HG02938 (cell line): Measurements from ENCODE around the gene TENM4.

Experiments
- ATAC-seq: cut with Tn5 transposase; IDR thresholded peaks from one replicate; pipeline ENCODE4 v1.9.1; 2021; ENCODE audit warnings: mild to moderate bottlenecking, moderate library complexity; ENCODE audit not compliant: unreplicated experiment

Gene TENM4

GRCh38 chr11:79069504-79069903 is 371.3 kb downstream of the TENM4 start:
- ATAC-seq = no peak

- ATAC-seq = no peak
Observed at GRCh38 chr11:79068356-79068755, 372.5 kb downstream of the TENM4 start.

DNA sequence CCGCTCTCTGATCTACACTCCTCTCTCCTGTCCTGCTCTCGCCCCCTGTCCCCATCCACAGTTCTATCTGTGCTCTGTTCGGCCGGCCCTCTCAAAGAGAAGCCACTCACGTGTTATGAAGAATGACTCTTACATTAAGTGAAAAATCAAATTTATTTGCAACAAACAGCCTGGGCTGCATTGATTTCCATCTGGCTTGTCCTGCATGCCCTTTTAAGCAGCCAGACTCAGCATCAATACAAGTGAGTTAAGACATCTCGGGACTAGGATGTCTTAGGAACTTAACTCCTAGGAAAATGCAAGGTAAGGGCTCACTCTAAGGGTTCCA is 373.5 kb downstream of the TENM4 start:
- ATAC-seq = no peak

- ATAC-seq = no peak
Observed at GRCh38 chr11:79066456-79067351, 374.1 kb downstream of the TENM4 start.

GRCh38 chr11:79062814-79063762 is 377.7 kb downstream of the TENM4 start:
- no peak for ATAC-seq

DNA sequence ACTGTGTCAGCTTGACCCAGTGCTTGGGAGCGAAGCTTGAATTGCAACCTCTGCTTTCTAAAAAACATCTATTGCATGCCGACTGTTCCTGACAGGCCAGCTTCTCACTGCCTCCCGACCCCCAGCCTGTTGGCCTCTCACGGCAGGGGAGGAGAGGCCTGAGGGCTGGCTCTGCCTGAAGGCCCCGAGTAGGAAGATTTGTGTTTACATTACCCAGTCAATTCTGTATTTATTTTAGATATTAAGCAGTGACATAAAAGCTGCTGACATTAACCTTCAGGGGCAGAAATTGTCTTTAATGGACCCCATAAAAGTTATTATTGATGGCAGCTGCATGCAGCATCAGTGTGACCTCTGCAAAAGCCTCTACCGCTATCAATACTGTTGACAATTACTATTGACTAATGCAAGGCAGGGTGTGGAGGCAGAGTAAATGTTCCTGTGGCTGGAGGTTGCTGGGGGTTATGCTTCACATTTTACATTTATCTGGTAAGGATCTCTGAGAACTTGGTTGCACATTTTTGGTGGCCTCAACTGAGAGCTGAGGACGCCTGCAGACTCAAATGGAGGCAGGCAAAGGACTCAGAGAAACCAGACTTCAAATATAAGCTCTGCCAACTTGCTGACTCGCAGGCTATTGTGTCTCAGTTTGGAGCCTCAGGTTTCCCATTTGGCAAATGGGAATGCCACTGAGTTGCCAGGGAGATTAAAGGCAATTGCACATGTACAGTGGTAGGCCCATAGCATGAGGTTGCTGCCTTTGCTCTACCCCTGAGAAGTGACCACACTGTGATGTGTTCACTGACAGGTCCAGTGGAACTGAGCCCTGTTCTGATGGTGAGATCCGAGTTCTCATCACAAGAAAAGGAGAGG is 380.5 kb downstream of the TENM4 start:
- ATAC-seq = no peak

GRCh38 chr11:79059141-79059540 is 381.7 kb downstream of the TENM4 start:
- no peak for ATAC-seq

GRCh38 chr11:79055856-79056631 is 384.8 kb downstream of the TENM4 start:
- ATAC-seq = no peak

DNA sequence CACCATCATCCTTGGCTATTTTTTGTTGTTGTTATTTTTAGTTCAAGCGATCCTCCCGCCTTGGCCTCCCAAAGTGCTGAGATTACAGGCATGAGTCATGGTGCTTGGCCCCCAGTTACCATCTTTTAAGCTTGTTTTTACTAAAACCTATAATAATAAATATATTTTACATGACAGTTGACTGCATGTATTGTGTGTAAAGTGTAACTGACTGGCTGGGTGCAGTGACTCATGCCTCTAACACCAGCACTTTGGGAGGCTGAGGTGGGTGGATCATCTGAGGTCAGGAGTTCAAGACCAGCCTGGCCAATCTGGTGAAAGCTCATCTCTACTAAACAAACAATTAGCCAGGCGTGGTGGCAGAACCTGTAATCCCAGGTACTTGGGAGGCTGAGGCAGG is 386.2 kb downstream of the TENM4 start:
- ATAC-seq = no peak

- ATAC-seq = no peak
Observed at GRCh38 chr11:79052544-79052943, 388.3 kb downstream of the TENM4 start.

- ATAC-seq = no peak
Observed at GRCh38 chr11:79050786-79051185, 390.0 kb downstream of the TENM4 start.

DNA sequence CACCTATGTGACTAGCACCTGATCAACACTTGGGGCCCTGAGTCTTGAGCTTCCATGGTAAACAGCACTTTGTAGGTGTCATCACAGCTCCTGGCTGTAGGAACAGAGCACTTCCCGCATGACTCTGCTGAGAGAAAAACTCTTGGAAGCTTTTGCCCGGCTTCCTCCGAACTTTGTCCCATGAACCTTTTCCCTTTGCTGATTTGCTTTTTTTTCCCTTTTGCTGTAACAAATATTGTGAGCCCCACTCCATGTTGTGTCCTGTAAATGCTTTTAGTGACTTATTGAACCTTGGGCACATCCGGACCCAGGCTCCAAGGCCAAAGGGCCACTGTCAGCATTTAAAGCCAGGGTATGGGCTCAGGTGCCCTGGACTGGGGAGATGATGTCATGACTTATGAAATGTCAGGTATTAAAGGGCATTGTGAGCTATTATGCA is 391.1 kb downstream of the TENM4 start:
- ATAC-seq = no peak

- ATAC-seq = no peak
Observed at GRCh38 chr11:79047980-79048379, 392.9 kb downstream of the TENM4 start.

- no peak for ATAC-seq
Observed at GRCh38 chr11:79047321-79047720, 393.5 kb downstream of the TENM4 start.

GRCh38 chr11:79046366-79046765 is 394.5 kb downstream of the TENM4 start:
- no peak for ATAC-seq

DNA sequence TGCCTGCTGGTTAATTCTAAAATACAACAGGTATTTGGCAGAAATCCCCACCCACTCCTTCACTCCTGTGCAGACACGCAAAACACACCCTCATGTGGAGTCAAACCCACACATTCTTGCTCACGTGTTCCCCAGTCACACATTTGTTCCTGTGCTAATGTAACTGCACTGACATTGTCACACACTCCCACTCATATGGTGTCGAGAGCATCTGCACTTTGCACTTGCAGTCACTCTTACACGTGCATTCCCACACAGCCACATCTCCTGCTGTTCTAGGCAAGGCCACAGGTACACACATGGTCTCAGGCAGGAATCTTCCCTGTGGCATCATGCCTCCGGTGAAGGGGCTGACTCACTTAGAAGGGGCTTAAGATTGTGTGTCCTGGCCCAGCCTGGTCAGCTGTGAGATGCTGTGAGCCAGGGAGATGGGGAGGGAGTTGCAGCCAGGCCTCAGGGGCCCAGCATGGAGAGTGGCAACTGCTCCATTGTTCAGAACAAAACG is 395.0 kb downstream of the TENM4 start:
- ATAC-seq = no peak

GRCh38 chr11:79045018-79045799 is 395.6 kb downstream of the TENM4 start:
- no peak for ATAC-seq

DNA sequence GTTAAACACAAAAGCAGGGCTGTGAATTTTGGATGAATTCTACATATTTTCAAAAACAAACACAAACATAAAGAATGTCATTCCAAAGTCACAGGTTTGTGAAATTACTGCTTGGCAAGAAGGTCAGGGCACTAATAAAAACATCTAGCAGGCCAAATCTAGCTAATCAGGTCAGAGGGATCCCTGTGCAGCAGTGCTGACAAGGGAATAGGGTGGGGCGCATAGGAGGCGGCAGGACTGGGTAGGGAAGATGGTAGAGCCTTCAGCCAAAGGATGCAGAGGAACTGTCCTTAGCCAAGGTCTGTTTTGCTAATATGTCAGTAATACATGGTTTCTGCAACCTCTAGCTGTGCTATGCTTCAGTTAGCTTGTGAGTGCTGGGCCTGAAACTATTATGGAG is 396.6 kb downstream of the TENM4 start:
- ATAC-seq = no peak

DNA sequence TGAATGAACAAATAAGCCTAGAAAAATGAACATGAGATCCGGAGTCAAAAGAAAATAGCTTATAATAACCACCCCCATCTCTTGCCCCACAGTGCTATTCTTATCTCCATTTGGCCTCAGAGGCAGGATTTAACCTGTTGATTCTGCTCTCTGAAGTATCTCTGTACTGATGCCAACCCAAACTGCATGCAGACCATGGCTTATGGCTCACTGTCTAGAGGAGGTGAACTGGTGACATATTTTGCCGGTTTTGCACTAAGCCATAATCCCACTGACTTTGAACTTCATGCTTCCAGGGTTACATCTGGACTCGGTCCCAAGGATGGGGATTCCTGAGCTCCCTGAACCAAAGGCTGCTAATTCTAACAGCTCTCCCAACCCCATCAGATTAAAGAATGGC is 397.1 kb downstream of the TENM4 start:
- ATAC-seq = no peak
